Measurements from ENCODE around the gene DSCAM. TPM values are rescaled to one million over a fixed set of nuclear protein-coding genes. Genes with fewer than 3 reads are reported as not detected.

The DSCAM gene
- polyA plus RNA-seq, 4 donors: 0.06 to 0.13 (median 0.11) TPM

DNA sequence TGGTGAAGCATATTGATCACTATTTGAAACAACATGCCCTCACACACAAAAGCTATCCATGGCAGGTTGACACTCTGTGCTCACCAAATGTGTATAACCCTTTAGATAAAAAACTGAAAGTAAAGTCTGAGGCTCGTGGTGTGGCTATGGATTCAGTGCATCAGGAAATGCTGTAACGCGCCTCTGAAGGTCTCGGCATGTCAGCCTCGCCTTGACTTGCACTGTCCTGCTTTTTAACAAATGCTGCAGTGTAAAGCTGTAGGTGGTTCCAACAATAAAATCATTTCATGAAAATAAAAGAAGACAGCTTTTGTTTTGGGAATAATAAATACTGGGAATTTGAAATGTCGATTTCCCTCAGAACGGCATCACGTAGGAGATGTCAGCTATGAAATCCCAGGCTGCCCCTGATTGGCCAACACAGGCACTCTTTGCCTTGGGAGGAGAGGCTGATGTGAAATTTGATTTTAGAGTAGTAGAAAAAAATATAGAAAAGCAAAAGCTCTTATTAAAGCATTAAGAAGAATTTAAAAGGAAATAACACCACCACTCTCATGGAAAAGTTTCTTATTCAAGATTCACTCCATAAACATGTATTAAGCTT is 168.2 kb downstream of the DSCAM start:
- DNase-seq (ENCODE audit: low read depth in 4 of 4, low spot score in 3 of 4): no peak

DNA sequence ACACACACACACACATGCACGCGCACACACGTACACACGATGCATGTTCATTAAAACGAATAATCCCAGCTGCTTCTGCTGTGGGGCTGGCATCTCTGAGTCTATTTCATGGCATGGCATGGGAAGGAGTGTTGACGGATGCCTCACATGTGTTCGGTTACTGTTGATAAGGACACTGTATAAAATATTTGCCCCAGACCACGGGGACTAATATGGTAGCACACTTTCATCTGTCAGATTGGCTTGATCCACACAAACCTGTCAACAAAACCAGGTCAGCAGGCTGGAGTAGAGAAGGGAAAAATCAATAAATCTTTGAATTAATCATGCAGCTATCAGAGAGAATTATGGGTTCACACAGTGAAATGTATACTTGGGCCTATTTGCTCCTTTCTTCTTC is 171.9 kb downstream of the DSCAM start:
- no peak for DNase-seq (ENCODE audit: low read depth in 4 of 4, low spot score in 3 of 4)

DNA sequence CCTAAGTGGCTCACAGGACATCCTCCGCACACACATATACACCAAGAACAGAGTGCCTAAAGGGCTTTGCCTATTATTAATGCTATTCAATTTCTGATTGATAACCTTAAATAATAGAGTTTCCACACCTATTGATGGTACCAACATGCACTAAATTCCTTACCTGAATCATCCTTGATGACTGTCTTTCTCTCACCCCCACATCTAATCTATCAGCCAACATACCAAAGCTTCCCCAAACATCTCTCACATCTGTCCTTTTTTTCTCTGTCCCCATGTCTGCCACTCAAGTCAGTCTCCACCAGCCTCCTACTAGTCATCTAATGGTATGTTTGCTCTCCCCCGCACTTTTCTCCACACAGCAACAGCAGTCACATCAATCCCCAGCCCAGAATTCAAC is 174.4 kb downstream of the DSCAM start:
- no peak for DNase-seq (ENCODE audit: low read depth in 4 of 4, low spot score in 3 of 4)

DNA sequence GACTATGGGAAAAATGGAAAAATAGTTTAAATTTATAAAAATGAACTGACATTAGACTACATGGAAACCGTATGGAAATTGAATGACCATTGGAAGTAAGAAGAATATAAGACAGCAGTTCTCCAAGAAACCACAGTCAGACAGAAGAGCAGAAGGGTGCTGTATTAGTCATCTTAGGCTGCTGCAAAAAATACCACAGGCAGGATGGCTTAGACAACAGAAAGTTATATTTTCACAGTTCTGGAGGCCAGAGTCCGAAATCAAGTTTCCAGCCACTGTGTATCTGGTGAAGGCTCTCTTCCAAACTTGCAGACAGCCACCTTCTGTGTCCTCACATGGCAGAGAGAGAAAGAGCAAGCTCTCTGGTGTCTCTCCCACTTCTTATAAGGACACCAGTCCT is 175.2 kb downstream of the DSCAM start:
- DNase-seq (ENCODE audit: low read depth in 4 of 4, low spot score in 3 of 4): no peak

- no peak for DNase-seq (ENCODE audit: low read depth in 4 of 4, low spot score in 3 of 4)
These were observed 178.2 kb downstream of the DSCAM start for GRCh38 chr21:40668555-40669275.

- DNase-seq (ENCODE audit: low read depth in 4 of 4, low spot score in 3 of 4): no peak
These were observed 179.0 kb downstream of the DSCAM start for GRCh38 chr21:40667967-40668366.

DNA sequence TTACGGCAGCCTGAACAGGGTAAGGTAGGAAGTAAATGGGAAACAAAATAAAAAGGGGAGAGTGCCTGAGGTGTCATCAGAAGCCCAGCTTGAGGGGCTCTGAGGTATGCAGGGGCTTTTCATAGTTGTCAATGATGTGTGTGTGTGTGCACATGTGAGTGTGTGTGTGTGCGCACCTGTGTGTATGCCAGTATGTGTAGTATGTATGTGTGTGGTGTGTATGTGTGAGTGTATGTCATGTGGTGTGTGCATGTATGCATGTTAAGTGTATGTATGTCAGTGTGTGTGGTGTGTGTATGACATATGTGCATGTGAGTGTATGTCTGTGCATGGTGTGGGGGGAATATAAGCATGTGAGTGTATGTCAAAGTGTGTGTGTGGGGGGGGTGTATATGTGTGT is 184.1 kb downstream of the DSCAM start:
- DNase-seq (ENCODE audit: low read depth in 4 of 4, low spot score in 3 of 4): no peak

DNA sequence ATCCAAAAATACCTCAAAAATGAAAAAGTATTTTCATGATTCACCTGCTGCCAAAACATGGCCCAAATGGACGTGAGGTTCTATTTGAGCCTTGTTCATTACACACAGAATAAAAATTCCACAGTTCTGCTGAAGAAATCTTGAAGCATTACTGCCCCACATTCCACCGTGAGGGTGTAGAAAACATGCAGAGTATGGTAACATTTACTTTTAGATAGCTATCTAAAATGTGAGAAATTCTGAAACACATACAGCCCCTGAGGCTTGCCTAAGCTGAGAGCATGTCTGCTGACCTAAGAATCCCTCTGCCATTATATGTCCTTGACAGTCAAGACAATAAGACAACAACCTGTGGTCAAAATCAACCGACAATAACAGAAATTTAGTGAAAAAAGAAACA is 186.5 kb downstream of the DSCAM start:
- no peak for DNase-seq (ENCODE audit: low read depth in 4 of 4, low spot score in 3 of 4)

- DNase-seq (ENCODE audit: low read depth in 4 of 4, low spot score in 3 of 4): no peak
These were observed 188.6 kb downstream of the DSCAM start for GRCh38 chr21:40658311-40658710.

DNA sequence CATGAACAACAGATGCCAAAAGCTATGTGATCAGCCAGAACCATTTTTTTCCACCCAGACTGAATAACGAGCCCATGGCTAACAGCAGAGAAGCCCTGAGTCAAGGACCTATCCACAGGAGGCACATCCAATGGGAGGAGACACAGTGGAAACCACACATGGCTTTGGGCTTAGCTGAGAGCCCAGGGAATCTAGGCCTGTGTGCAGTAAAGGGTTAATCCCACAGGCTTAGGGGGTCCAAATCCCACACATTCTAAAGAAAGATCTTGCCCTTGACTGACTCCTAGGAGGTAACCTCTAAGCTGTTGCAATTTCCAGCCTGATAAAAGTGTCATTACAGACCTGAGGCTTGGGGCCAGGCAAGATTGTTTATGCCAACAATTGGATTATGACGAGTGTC is 194.5 kb downstream of the DSCAM start:
- DNase-seq (ENCODE audit: low read depth in 4 of 4, low spot score in 3 of 4): no peak

DNA sequence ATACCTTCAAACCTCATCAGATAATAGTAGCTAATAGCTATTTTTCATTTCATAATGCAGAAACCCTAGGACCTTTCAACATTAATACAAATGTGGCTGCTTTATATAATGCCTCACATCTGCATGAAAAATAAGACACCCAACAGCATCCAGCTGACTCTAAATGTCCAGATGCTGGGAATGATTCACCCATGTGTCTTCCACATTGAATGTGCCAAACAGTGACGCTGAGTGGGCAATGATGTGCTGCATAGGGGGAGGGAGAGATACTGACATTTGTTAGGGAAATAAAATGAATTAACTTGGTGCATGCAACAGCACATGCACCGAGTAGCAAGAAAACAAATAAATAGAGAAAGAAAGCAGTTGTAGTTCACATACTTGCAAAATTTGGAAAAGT is 199.3 kb downstream of the DSCAM start:
- no peak for DNase-seq (ENCODE audit: low read depth in 4 of 4, low spot score in 3 of 4)

- no peak for DNase-seq (ENCODE audit: low read depth in 4 of 4, low spot score in 3 of 4)
These were observed 200.3 kb downstream of the DSCAM start for GRCh38 chr21:40646651-40647050.

DNA sequence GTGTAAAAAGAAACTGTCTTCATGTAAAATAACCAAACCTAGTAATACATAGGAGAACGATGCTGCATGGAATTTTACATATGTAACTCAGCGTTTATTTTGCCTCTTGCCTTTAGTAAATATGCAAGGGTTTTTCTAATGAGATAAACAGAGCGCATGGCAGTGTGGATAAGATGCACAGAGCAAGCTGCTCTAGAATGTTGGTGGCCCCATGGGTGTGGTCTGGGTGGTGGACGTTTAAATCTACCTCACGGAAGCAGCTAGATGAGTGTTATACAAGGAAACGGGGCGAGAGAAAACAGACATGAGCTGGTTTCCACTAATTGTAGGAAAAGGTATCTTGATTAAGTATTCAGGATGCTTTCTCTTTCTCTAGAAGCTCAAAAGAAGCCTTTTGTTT is 205.9 kb downstream of the DSCAM start:
- DNase-seq (ENCODE audit: low read depth in 4 of 4, low spot score in 3 of 4): no peak

DNA sequence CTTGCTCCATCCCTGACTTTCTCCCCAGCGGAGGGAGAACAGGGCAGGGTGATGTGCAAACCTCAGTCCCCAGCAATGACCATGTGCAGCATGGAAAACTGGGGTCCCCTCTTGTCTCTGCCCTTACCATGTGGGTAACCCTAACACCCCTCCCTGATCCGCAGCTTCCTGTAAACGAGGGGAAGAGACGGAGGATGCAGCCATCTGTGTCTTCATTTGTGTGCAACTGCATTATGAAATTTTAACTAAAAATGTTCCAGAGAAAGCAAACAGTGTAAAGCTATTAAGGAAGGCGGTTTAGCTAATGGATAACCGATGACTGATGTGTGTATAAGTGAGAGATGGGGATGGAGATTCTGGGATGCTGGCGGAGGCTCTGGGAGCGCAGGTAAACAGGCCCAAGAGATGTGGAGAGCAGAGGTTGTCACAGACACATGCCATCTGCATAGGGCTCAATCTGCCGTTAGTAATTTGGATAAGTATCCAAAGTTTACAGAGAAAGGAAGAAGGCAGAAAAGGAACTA is 206.6 kb downstream of the DSCAM start:
- DNase-seq (ENCODE audit: low read depth in 4 of 4, low spot score in 3 of 4): no peak

GRCh38 chr21:40639616-40640194 is 207.3 kb downstream of the DSCAM start:
- no peak for DNase-seq (ENCODE audit: low read depth in 4 of 4, low spot score in 3 of 4)

DNA sequence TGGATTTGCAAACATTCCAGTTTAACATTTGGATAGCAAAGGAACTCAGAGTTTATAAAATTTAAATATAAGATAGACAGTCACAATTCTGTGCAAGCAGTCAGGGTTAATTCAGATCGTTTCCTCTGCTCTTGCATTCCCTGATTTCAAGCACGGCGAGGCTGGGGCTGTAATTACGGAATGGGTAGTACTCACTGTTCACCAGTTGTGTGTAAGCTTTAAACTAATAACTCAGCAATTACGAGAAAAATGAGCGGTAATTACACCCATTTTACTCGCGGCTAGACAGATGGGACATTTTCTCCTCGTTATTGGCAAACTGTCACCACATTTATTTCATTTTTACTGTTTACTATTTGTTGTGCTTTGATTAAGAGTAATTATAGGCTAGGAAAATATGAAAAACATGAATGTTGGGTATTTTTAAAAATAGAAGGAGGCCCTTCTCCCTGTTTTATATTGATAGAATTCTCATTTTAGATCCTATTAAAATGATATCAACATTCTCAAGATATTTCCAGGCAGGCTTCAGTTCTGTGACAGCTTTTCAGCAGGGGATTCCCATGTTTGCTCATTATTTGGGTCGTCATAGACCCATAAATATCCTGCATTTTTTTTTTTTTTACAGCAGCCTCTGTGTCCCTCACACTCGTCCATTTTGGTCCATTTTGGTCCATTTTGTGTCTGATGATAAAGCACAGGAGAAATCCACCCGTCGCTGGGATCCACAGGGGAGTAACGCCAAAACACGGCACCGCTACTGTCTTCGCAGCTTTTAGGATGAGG is 208.3 kb downstream of the DSCAM start:
- no peak for DNase-seq (ENCODE audit: low read depth in 4 of 4, low spot score in 3 of 4)

- no peak for DNase-seq (ENCODE audit: low read depth in 4 of 4, low spot score in 3 of 4)
These were observed 210.9 kb downstream of the DSCAM start for GRCh38 chr21:40636026-40636425.

GRCh38 chr21:40635391-40635790 is 211.6 kb downstream of the DSCAM start:
- no peak for DNase-seq (ENCODE audit: low read depth in 4 of 4, low spot score in 3 of 4)

DNA sequence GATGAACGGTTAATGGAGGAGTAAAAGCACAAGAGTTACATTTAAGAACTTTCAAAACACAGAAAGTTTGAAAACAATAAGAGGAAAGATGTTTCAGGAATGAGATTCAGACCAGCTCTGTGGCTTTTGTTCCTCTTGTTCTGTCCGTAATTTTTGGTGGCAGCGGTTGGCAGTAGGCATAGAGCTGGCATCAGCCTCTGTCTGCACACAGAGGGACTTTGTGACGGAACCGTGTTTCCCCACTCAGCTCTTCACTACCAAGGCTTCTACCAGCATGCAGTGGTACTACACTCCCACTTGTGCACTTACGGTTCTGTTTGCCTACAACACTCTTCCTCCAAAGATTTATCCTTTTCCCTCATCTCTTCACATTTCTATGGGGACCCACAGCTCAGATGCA is 212.8 kb downstream of the DSCAM start:
- DNase-seq (ENCODE audit: low read depth in 4 of 4, low spot score in 3 of 4): no peak

- DNase-seq (ENCODE audit: low read depth in 4 of 4, low spot score in 3 of 4): no peak
These were observed 213.9 kb downstream of the DSCAM start for GRCh38 chr21:40633048-40633447.

DNA sequence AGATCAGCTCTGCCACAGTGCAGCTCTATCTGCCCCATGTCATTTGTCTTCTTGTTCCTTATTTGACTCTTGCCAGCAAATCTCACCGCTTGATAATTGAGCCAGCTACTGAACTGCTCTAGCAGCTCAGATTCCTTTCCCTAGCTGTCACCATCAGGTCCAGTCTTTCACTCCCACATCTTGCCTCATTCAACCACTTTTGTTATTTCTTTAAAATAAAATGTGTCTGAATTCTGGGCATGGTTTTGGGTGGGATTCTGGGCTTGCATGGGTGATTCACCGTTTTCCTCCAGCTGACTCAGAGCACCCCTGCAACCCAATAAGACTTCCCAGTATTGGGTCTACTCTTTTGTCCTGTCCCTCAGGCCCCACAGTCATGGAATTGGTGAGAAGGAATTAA is 215.7 kb downstream of the DSCAM start:
- DNase-seq (ENCODE audit: low read depth in 4 of 4, low spot score in 3 of 4): no peak
